ENCODE data around the gene DUOXA1. TPM values are rescaled to one million over a fixed set of nuclear protein-coding genes. Genes with fewer than 3 reads are reported as not detected.

The DUOXA1 gene
- total RNA-seq, 1 donor from 2014 or later: not detected

DNA sequence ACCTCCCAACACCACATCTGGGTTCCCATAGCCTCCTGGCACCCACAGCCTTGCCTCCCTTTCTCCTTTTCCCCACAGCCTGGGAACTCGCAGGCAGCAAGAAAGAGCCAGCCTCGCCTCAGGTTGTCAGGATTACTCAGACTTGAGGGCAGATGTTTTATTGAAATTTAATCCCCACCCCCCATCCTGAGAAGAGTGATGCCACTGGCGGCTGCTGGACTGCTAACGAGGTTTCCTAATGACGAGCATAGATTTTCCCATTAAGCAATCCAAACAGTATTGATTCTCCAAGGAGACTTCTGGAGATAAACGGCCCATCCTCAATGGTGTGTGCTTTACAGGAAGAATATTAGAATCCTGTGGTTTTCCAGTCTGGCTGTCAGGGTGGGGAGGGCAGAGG is 44.4 kb upstream of the DUOXA1 start:
- no peak for DNase-seq (ENCODE audit: low spot score)
- Histone ChIP-seq H4K20me1 (ENCODE audit: low read depth) (peaks cover 89% of the 10 kb centered on the region), H3K27ac (no peak overlapping the region), H3K4me3 (no peak overlapping the region), H3K4me2 (no peak overlapping the region), H3K9ac (no peak overlapping the region), H3K36me3 (no peaks in the 10 kb centered on the region), H3F3A (ENCODE audit: low read depth) (no peaks in the 10 kb centered on the region), H2AFZ (replicated peaks) (no peak overlapping the region), H3K4me1 (peaks cover 7% of the 10 kb centered on the region), H3K27me3 (no peaks in the 10 kb centered on the region), H3K79me2 (ENCODE audit: low read depth) (peaks cover 18% of the 10 kb centered on the region), H3K9me3 (ENCODE audit: low read depth) (no peaks in the 10 kb centered on the region)
- Mint-ChIP-seq H3K36me3 (peaks cover 35% of the 10 kb centered on the region), H3K27me3 (ENCODE audit: insufficient read depth, low read depth) (no peaks in the 10 kb centered on the region), H3K27ac (no peak overlapping the region), H3K4me1 (peaks cover 6% of the 10 kb centered on the region), H3K4me3 (no peak overlapping the region), H3K9me3 (no peaks in the 10 kb centered on the region)
- TF ChIP-seq, protein P1, sequence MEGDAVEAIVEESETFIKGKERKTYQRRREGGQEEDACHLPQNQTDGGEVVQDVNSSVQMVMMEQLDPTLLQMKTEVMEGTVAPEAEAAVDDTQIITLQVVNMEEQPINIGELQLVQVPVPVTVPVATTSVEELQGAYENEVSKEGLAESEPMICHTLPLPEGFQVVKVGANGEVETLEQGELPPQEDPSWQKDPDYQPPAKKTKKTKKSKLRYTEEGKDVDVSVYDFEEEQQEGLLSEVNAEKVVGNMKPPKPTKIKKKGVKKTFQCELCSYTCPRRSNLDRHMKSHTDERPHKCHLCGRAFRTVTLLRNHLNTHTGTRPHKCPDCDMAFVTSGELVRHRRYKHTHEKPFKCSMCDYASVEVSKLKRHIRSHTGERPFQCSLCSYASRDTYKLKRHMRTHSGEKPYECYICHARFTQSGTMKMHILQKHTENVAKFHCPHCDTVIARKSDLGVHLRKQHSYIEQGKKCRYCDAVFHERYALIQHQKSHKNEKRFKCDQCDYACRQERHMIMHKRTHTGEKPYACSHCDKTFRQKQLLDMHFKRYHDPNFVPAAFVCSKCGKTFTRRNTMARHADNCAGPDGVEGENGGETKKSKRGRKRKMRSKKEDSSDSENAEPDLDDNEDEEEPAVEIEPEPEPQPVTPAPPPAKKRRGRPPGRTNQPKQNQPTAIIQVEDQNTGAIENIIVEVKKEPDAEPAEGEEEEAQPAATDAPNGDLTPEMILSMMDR (IDR thresholded peaks at IDR 0.05): no peak

DNA sequence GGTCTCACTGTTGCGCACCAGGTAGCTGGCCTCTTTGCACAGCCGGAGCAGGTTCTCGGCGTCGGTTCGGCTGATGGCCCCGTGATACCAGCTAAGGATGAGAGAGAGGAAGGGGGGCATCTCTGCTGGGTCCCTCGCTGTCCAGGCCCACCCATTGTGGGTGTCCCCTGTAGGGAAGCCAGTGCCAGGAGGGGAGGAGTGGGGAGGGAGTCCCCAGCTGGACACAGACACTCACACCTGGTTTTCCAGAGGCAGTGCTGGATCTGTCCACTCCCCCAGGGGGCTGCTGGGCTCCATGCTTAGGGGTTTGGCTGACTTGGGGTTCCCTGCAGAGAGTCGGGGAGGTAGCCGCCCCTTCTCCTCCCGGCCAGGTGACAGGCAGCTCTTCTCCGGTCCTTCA is 42.2 kb upstream of the DUOXA1 start:
- no peaks in the 10 kb centered on the region for H3K36me3 ChIP-seq
- H3K4me2 ChIP-seq: no peak overlapping the region
- H3K9me3 Mint-ChIP-seq: no peaks in the 10 kb centered on the region
- no peak overlapping the region for H3K27ac Mint-ChIP-seq
- H3K9ac ChIP-seq: no peak overlapping the region
- no peak overlapping the region for H3K4me3 Mint-ChIP-seq
- peaks cover 7% of the 10 kb centered on the region for H3K4me1 ChIP-seq
- H3K27ac ChIP-seq: no peak overlapping the region
- H3K79me2 ChIP-seq (ENCODE audit: low read depth): peaks cover 6% of the 10 kb centered on the region
- no peak overlapping the region for H2AFZ ChIP-seq (replicated peaks)
- H3K36me3 Mint-ChIP-seq: peaks cover 28% of the 10 kb centered on the region
- no peak for DNase-seq (ENCODE audit: low spot score)
- peaks cover 84% of the 10 kb centered on the region for H4K20me1 ChIP-seq (ENCODE audit: low read depth)
- no peaks in the 10 kb centered on the region for H3K9me3 ChIP-seq (ENCODE audit: low read depth)
- peaks cover 6% of the 10 kb centered on the region for H3K4me1 Mint-ChIP-seq
- H3K4me3 ChIP-seq: no peak overlapping the region
- H3F3A ChIP-seq (ENCODE audit: low read depth): peaks cover 14% of the 10 kb centered on the region
- no peak for TF ChIP-seq EZH2phosphoT487 (IDR thresholded peaks at IDR 0.05)
- no peak for TF ChIP-seq EZH2 (IDR thresholded peaks at IDR 0.05)
- TF ChIP-seq, protein P1 (IDR thresholded peaks at IDR 0.05): no peak
- H3K27me3 ChIP-seq: no peaks in the 10 kb centered on the region
- H3K27me3 Mint-ChIP-seq (ENCODE audit: insufficient read depth, low read depth): peaks cover 3% of the 10 kb centered on the region

DNA sequence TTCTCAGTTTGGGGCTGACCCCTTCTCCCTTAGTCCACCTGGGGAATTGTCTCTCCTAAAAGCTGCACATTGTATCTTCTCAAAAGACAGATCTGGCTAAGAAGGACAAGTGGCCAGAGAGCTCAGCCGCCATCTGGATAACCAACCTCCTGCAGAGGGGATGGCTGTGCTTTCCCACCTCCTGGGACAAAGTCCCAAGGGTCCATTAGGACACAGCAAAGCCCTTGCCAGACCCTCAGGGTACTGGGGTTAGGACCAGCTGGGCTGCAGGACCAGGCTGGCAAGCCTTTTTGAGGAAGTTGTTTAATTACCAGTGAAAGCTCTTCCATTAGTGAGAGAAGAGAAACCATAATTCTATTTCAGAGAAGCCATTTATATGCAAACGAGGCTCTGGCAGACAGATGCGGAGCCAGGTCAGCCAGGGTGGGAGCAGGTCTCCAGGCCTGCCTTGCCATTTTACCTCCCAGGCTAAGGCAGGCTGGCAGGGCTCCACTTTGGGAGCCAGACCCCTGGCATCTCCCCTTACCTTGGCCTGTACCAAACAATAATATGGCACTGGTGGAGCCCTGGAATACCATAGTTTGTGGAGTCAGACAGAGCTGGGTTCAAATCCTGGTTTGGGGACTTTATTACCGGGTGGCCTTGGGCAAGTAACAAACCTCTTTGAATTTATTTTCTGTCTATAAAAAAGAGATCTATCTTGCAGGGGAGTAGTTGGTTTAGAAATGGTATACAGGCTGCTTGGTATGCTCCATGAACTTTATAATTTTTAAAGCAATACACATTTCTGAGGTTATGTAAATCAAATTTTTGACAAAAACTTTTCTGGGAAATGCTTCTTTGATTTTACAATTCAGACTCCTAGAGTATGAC is 40.2 kb upstream of the DUOXA1 start:
- H3F3A ChIP-seq (ENCODE audit: low read depth): peaks cover 29% of the 10 kb centered on the region
- peaks cover 9% of the 10 kb centered on the region for H3K4me1 Mint-ChIP-seq
- H3K36me3 ChIP-seq: no peaks in the 10 kb centered on the region
- H3K27me3 ChIP-seq: no peaks in the 10 kb centered on the region
- H3K4me2 ChIP-seq: no peak overlapping the region
- DNase-seq (ENCODE audit: low spot score): no peak
- H3K79me2 ChIP-seq (ENCODE audit: low read depth): no peaks in the 10 kb centered on the region
- H2AFZ ChIP-seq (replicated peaks): no peak overlapping the region
- no peak overlapping the region for H3K4me3 ChIP-seq
- no peak overlapping the region for H3K27ac Mint-ChIP-seq
- H3K9me3 Mint-ChIP-seq: no peaks in the 10 kb centered on the region
- peaks cover 17% of the 10 kb centered on the region for H3K36me3 Mint-ChIP-seq
- peaks cover 64% of the 10 kb centered on the region for H4K20me1 ChIP-seq (ENCODE audit: low read depth)
- H3K27ac ChIP-seq: no peak overlapping the region
- H3K4me3 Mint-ChIP-seq: no peak overlapping the region
- H3K27me3 Mint-ChIP-seq (ENCODE audit: insufficient read depth, low read depth): peaks cover 4% of the 10 kb centered on the region
- H3K9me3 ChIP-seq (ENCODE audit: low read depth): no peaks in the 10 kb centered on the region
- TF ChIP-seq, protein P1 (IDR thresholded peaks at IDR 0.05): no peak
- no peak for TF ChIP-seq EZH2 (IDR thresholded peaks at IDR 0.05)
- no peak overlapping the region for H3K9ac ChIP-seq
- peaks cover 14% of the 10 kb centered on the region for H3K4me1 ChIP-seq
